K562 (cell line): ENCODE data around the gene SFSWAP. TPM values are rescaled to one million over a fixed set of nuclear protein-coding genes. Genes with fewer than 3 reads are reported as not detected.

Experiments used
- E2F6 ChIP-seq, 2 experiments: IDR thresholded peaks; 2 replicates each; pipeline ENCODE4 v1.6.1; 2011; ENCODE audit warnings: borderline replicate concordance in 1 of 2, control low read depth in 1 of 2, low read depth in 1 of 2, low read length in 1 of 2, mild to moderate bottlenecking in 1 of 2, mixed read lengths in 1 of 2, moderate library complexity in 1 of 2; ENCODE audit not compliant: insufficient read depth in 1 of 2, insufficient read length in 1 of 2, poor library complexity in 1 of 2, severe bottlenecking in 1 of 2; ENCODE audit errors: extremely low read depth in 1 of 2
- FOXK2 ChIP-seq, 2 experiments: fragments of 450-650 bp; IDR thresholded peaks in 1 of 2; conservative IDR thresholded peaks in 1 of 2; 2 replicates each; pipeline ENCODE4 v1.6.1; 2016; ENCODE audit warnings: low read depth in 2 of 2, mild to moderate bottlenecking in 1 of 2
- FOXP4 ChIP-seq: sonication (generic); formaldehyde crosslinking; IDR thresholded peaks from 2 replicates; pipeline ENCODE4 v1.8.0; 2022; ENCODE audit warnings: mild to moderate bottlenecking, missing genetic modification reagents, borderline replicate concordance
- KDM1A ChIP-seq, 2 experiments: fragments of 450-650 bp; IDR thresholded peaks; 2 replicates each; pipeline ENCODE4 v1.6.1; 2016; ENCODE audit warnings: mild to moderate bottlenecking in 2 of 2
- POLR3G ChIP-seq: IDR thresholded peaks from 2 replicates; pipeline ENCODE4 v1.6.1; 2011; ENCODE audit not compliant: insufficient read length, insufficient replicate concordance; ENCODE audit errors: extremely low read depth
- RBFOX2 ChIP-seq: fragments of 200-400 bp; formaldehyde crosslinking; IDR thresholded peaks from 2 replicates; pipeline ENCODE4 v1.6.1; 2017; ENCODE audit warnings: low read depth, mild to moderate bottlenecking, low read length, moderate library complexity
- TARDBP ChIP-seq: fragments of 450-650 bp; IDR thresholded peaks from 2 replicates; pipeline ENCODE4 v1.6.1; 2016
- YY1 ChIP-seq, 3 experiments: IDR thresholded peaks; 2 replicates each; pipeline ENCODE4 v1.6.1; 2011; ENCODE audit warnings: low read length in 2 of 3, mild to moderate bottlenecking in 2 of 3, moderate library complexity in 2 of 3, borderline replicate concordance in 1 of 3, control low read depth in 1 of 3, low read depth in 1 of 3; ENCODE audit not compliant: insufficient read depth in 3 of 3, insufficient replicate concordance in 2 of 3, control insufficient read depth in 1 of 3, insufficient read length in 1 of 3; ENCODE audit errors: extremely low read depth in 1 of 3
- polyA plus RNA-seq, 8 experiments: library from polyadenylated mRNA; depleted of rRNA in 4 of 8; stranded (reverse) in 5 of 8; unstranded in 3 of 8; fragments of >200 nt; fragmentation: Nextera tagmentation in 2 of 8; fragmentation: Illumina TruSeq in 1 of 8; extraction: Ambion mirVana in 2 of 8; extraction: Trizol in 1 of 8; gene quantifications; 2 replicates each; pipeline versions ENCODE4 v1.2.1 to v1.2.3, GENCODE V29; 2011 to 2014; ENCODE audit warnings: inconsistent platforms in 1 of 8, missing spikeins in 1 of 8
- total RNA-seq, 7 experiments: library from RNA; depleted of rRNA in 6 of 7; stranded (reverse); fragments of >200 nt in 6 of 7; fragmentation: Illumina TruSeq in 2 of 7; extraction: Trizol in 2 of 7; gene quantifications; 2 replicates each; pipeline versions ENCODE4 v1.2.1 to v1.2.3, GENCODE V29; 2011 to 2021; ENCODE audit warnings: low replicate concordance in 1 of 7

Gene SFSWAP
- total and polyA plus RNA-seq, 9 of the 15 experiments (the other 6 are each of a cell fraction or from before 2014, with no cell fraction given), result 2.4 to 60.4 (median 32.6) TPM

- TF ChIP-seq YY1 (IDR thresholded peaks at IDR 0.05; ENCODE audit: borderline replicate concordance in 1 of 3, control insufficient read depth in 1 of 3, extremely low read depth in 1 of 3, insufficient read depth in 3 of 3, insufficient read length in 1 of 3, insufficient replicate concordance in 2 of 3, low read depth in 1 of 3, low read length in 2 of 3) (no peak), TARDBP (no peak), POLR3G (no peak), FOXP4 (CRISPR knock-in tag) (peak; percentile 75; the same call in 1 of the 2 replicates), RBFOX2 (no peak), KDM1A (IDR thresholded peaks at IDR 0.05) (peak in 1 of 2 experiments; percentile 18; a peak in 1 of 4 replicates), FOXK2 (conservative IDR thresholded peaks at IDR 0.05 in 1 of 2, IDR thresholded peaks at IDR 0.05 in 1 of 2; ENCODE audit: low read depth in 2 of 2) (peak; percentile 28 to 30; a peak in 1 of 4 replicates), E2F6 (IDR thresholded peaks at IDR 0.05; ENCODE audit: borderline replicate concordance in 1 of 2, extremely low read depth in 1 of 2, insufficient read depth in 1 of 2, insufficient read length in 1 of 2, low read depth in 1 of 2, low read length in 1 of 2, poor library complexity in 1 of 2, severe bottlenecking in 1 of 2) (peak in 1 of 2 experiments; percentile 7)
These were observed 28.4 kb upstream of the SFSWAP start (continued) for GRCh38 chr12:131682510-131682895.
